COLO668 (cell line): ENCODE measurements around the gene DENND5B.
"Not testable (repeated sequence)": the region's sequence is repeated elsewhere in the genome, so short reads cannot be mapped to it uniquely, and the experiment has no call there.

Experiments used
- DNase-seq: peaks from one replicate; lab custom pipeline; 2025; ENCODE audit not compliant: unreplicated experiment; lab: John Stamatoyannopoulos, UW

DENND5B gene

GRCh38 chr12:31590642-31591379 is at the start of gene DENND5B:
Gene DENND5B (minus strand): TSS chr12:31591136. CDS start chr12:31590832, 304 bp downstream.
- peak; percentile 70 for DNase-seq

- DNase-seq = no peak
These were observed 43.7 kb upstream of the DENND5B start for GRCh38 chr12:31634620-31635019.

DNA sequence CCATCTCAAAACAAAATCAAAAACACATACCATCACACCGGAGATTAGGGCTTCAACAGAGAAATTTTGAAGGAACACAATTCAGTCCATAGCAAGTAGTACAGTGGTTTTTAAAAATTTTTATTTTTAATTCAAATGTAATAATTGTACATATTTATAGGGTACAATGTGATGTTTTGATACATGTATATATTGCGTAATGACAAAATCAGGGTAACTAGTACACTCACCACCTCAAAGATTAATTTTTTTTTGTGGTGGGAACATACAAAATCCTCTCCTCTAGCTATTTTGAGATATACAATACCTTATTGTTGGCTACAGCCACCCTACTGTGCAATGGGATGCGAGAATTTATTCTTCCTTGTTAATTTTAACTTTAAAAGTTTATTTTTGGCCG is 42.5 kb upstream of the DENND5B start:
- no peak for DNase-seq

DNA sequence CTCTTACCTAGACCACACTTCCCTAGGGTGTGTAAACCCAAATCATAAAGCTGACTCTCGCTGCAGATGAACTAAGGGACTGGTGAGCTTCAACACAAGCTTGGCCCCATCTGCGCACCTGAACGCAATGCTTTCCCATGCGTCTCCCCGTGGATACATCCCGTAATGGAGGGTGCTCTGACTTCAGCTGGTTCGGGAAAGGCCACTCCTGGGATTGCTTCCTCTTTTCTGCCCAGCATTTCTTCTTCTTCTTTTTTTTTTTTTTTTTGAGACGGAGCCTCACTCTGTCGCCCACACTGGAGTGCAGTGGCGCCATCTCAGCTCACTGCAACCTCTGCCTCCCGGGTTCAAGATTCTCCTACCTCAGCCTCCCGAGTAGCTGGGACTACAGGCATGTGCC is 40.9 kb upstream of the DENND5B start:
- DNase-seq = no peak

DNA sequence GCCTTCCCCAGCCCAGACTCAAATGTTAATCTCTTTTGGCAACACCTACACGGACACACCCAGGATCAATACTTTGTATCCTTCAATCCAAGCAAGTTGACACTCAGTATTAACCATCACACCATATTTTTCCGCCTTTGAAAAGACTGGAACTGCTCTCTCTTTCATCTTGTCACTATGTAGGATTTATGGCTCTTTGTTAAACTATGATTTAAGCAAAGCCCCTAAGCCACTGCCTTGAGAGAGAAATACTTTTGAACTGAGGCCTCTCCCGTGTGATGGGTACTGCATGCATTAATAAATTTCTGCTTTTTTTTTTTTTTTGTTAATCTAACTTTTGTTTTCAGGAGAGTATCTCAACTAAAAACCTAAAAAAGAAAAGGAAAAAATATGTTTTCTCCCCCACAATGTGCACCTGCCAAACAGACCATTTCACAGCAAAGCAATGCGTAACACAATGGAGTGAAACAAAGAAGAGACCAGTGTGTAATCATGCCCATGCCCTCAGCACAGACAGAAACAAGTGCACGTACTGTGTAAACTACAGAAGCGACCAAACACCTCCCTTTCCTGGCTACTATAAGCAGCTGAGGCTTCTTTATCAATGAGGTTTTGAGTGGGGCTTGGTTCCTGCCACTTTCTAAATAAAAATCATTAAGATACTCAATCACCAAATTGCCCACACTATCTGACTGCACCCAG is 40.2 kb upstream of the DENND5B start:
- DNase-seq = no peak

DNA sequence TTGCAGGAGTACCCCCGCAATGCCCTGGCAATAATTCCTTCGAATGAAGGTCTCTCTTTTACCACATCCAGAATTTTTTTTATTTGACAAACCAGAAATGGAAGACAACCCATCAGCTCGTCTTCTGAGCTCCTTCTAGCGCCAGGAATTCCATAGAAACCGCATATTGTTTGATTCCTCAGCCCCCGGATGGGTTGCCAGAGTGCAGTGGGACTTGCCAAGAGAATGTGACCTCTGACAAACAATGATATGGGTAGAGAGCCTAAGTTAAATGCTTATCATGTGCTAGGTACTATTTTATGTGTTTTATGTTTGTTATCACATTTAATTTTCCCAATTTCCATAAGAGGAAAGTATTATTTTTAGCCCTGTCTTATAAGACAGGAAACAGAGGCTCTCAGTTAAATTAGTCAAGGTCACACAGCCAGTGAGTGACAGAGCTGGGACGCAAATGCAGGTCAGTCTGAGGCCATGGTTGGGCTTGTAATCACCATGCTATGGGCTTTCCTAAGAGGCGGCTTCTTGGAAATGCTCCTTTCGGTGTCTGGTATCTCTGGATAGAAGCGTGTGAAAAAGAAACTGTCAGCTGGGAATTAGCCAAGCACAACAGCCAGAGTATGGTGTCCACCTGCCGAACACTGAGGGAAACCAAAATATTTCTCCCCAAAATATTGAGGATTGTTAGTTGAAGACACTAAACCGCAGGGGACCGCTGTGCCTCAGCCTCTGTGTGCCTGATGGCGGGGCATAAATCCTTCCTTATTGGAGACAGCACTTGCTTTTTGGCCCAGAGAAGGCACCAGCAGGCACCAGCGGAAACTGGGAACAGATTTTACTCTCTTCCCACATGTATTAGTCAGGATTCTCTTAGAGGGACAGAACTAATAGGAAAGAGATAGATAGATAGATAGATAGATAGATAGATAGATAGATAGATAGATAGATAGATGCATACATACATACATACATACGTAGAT is 39.1 kb upstream of the DENND5B start:
- no peak for DNase-seq

- no peak for DNase-seq
These were observed 36.6 kb upstream of the DENND5B start for GRCh38 chr12:31627456-31628054.

DNA sequence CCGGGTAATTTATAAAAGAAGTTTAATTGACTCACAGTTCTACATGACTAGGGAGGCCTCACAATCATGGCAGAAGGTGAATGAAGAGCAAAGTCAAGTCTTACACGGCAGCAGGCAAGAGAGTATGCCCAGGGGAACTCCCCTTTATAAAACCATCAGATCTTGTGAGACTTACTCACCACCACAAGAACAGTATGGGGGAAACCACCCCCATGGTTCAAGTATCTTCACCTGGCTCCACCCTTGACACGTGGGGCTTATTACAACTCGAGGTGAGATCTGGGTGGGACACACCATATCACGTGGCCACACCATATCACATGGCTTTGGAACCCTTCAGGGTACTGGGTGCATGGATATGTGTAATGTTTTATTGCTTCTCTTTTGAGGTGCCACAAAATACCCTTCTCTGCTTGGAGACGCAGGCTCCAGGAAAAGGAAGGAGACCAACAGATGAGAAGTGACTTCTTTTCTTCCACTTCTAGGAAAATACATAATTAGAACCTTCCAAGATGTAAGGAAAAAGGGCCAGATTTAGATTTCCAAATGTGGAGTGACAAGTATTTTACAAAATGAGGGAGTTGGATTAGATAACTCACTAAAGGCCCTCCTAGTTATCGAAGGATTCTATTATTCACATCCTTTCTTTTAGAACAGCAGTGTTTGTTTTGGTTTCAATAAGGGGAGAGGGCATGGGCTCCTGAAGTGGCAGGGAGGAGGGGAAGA is 35.5 kb upstream of the DENND5B start:
- no peak for DNase-seq

GRCh38 chr12:31622038-31622437 is 31.1 kb upstream of the DENND5B start:
- no peak for DNase-seq

GRCh38 chr12:31620311-31620710 is 29.4 kb upstream of the DENND5B start:
- DNase-seq = no peak

- DNase-seq = no peak
These were observed 27.5 kb upstream of the DENND5B start for GRCh38 chr12:31618228-31619025.

DNA sequence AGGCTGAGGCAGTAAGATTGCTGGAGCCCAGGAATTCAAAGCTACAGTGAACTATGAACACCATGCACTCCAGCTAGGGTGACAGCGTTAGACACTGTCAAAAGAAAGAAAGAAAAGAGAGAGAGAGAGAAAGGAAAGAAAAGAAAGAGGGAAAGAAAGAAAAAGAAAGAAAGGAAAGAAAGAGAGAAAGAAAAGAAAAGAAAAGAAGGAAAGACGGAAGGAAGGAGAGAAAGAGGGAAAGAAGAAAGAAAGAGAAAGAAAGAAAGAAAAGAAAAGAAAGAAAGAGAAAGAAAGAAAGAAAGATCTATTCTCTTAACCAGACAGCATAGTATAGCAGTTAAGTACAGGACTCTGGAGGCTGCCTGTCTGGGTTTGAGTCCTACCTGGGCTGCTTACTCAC is 21.9 kb upstream of the DENND5B start:
- DNase-seq = no peak

- DNase-seq = not testable (repeated sequence)
These were observed 17.4 kb upstream of the DENND5B start for GRCh38 chr12:31608299-31608698.

DNA sequence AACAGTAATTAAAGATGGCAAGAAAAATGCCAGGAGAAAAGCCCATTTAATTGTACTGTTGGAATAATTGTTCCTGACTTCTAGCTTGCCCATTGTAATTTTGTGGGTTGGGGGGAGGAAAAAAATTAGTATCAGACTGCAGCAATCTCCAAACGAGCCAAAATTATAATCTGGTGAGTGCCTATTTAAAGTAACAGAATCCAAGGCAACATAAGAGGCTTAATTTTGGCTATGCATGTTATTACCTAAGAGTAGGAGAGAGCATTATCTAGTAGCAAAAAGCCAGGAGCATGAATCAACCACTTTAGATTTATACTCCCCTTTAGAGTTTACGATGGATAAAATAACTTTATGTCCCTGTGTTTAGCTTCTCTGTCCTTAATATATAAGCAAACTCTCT is 14.6 kb upstream of the DENND5B start:
- DNase-seq = no peak

GRCh38 chr12:31603546-31604009 is 12.6 kb upstream of the DENND5B start:
- DNase-seq = no peak

- DNase-seq = no peak
These were observed 9.8 kb upstream of the DENND5B start for GRCh38 chr12:31600750-31601149.

GRCh38 chr12:31600252-31600651 is 9.3 kb upstream of the DENND5B start:
- DNase-seq = no peak

GRCh38 chr12:31599053-31599452 is 8.1 kb upstream of the DENND5B start:
- DNase-seq = no peak

DNA sequence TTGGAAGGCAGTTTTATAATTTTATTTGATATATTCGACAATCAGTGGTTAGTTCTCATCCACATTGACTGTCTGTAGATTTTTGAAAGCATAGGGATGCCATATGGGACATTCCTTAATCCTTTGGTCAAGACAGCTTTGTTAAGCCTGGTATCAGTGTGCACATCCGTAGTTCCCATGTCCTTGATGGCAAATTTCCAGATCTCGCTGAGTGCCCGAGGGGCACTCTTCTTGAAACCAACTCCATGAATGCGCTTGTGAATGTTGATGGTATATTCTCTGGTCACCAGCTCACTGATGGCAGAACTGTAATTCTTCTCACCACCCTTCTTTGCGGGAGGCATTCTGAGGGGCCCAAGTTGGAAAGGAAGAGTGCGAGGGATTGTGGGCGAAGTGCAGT is 6.1 kb upstream of the DENND5B start:
- no peak for DNase-seq
